T1000 (cell line): ENCODE results near the gene TCF12.

Experiments
- DNase-seq: peaks from one replicate; lab custom pipeline; 2025; ENCODE audit warnings: mixed read lengths; lab: John Stamatoyannopoulos, UW

The TCF12 gene

GRCh38 chr15:57253082-57253481, 334.6 kb downstream of the TCF12 start:
- DNase-seq = no peak

- no peak for DNase-seq
These were observed 335.1 kb downstream of the TCF12 start for GRCh38 chr15:57253500-57253899.

DNA sequence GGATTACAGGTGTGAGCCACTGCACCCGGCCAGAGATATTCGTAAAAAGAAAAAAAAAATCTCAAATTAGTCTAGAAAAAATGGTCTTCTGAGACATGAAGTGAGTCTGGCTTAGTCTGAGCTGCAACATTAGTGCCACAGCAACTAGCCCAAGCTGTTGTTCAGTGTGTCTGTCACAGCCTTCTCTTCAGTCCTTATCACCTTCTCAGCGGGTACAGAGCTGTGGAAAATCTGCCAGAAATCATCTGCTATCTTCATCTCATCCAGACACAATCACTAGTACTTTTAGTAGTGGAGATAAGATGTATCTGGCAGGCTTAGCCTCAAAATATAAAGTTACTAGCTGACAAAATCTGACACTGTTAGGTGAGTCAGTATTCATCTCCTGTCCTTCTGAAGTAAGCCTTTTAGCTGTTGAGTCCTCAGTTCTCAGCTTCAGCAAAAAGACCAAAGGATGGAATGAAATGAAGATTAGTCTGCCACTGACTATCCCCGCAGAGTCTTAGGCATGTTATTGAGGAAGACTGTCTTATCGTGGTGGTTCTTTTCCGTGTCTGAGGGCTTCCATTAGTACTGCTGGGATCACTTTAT, 337.4 kb downstream of the TCF12 start:
- no peak for DNase-seq

DNA sequence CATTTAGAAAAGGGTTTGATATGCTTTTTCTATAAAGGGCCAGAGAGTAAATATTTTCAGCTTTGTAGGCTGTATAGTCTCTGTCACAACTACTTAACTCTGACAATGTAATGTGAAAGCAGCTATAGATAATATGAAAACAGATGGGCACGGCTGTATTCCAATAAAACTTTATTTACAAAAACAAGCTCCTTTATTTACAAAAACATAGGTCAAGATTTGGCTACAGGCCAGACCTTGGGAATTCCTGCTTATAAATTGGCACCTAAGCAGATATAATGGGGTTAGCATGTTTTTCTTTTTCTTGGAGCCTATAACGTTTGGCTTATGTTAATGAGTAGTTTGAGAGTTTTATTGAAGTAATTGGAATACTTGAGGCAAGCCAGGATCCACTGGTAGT, 338.5 kb downstream of the TCF12 start:
- DNase-seq = no peak

DNA sequence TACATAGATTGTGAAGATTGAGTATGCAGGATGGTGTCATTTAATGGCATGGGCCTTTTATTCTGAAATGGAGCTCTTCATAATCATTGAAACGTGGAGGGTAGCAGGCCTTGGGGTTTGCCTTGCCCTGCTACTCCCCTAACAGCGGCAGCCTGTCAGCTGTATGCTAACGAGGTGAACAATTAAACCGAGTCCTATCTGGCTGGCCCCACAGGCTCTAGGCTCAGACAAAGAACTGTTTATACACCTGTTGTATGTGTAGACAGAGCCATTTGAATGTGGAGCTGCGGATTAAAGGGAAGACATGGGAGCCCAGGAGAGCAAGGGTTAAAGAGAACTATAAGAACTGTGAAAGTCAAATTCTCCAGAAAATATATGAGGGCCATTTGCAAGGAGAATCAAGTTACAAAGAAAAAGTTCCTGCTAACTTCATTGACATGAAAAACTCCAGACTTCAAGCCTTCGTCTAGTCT, 341.2 kb downstream of the TCF12 start:
- DNase-seq = no peak

DNA sequence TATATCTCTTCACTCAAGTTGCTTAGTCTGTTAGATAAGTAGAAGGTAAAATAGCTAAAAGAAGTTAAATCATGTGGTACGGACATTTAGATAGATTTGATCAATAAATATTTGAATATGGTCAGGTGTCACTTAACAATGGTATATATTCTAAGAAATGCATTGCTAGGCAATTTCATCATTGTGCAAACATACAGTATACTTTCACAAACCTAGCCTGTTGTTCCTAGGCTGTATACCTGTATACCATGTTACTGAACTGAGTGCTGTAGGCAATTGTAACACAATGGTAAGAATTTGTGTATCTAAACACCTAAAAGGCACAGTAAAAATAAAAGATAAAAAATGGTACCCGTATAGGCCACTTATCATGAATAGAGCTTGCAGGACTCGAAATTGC, 345.1 kb downstream of the TCF12 start:
- no peak for DNase-seq

DNA sequence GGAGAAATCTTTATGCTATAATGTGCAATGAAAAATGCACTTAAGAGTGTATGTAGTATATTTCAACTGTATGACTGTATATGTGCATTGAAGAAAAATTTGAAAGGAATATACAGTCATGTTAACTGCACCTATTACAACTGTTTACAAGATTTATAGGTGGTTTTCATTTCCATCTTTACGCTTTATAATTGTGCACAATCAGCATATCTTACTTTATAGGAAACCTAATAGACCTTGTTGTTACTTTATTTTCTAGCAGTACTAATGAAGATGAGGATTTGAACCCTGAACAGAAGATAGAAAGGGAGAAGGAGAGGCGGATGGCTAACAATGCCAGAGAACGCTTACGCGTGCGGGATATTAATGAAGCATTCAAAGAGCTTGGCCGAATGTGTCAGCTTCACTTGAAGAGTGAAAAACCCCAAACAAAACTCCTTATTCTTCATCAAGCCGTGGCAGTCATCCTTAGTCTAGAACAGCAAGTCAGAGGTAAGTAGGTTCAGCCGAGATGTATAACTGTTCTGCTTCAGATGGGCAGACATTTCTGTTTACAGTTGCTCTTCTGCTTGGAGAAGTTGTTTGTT, 354.4 kb downstream of the TCF12 start:
- no peak for DNase-seq

DNA sequence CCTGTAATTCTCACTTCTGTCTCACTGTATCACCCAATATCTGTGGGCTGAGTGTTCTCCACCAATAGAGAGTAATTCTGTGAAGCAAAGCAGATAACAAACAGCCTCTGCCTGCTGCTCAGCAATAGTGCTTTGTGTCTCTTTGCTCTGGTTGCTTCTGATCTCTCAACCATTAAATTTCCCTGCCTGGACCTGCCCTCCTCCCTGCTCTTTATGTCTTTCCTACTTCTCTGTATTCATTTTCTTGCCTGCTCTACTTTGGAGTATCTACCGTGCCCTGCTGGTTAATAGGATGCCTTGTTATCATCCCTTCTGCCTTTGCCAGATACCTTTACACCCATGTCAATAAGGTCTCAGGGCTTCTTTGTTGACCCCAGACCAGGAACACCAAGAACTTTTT, 355.0 kb downstream of the TCF12 start:
- DNase-seq = no peak

DNA sequence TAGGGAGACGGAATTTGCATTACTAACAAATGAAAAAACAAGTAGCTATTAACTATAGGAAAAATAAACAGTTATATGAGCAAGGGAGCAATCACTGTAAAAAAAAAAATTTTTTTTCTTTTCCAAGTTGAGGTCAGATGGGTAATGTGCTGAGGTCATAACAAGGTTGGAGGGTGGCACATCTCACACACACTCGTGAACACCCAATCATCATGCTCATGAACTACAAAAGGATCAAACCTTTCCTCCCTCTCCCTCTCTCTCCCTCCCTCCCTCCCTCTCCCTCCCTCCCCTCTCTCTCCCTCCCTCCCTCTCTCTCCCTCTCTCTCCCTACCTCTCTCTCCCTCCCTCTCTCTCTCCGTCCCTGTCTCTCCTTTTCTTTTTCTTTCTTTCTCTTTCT, 360.0 kb downstream of the TCF12 start:
- no peak for DNase-seq

- DNase-seq = no peak
These were observed 362.0 kb downstream of the TCF12 start for GRCh38 chr15:57280464-57280863.

DNA sequence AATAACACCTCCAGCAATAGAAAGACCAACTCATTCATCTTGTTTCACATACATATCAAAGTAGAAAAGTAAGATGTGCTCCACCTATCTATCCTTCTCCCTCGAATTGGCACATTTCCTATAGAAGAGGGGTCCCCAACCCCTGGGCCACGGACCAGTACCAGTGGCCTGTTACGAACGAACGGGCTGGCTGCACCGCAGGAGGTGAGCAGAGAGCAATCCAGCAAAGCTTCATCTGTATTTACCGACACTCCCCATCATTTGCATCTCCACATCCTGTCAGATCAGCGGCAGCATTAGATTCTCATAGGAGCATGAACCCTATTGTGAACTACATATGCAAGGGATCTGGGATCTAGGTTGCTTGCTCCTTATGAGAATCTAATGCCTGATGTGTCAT, 362.9 kb downstream of the TCF12 start:
- no peak for DNase-seq

DNA sequence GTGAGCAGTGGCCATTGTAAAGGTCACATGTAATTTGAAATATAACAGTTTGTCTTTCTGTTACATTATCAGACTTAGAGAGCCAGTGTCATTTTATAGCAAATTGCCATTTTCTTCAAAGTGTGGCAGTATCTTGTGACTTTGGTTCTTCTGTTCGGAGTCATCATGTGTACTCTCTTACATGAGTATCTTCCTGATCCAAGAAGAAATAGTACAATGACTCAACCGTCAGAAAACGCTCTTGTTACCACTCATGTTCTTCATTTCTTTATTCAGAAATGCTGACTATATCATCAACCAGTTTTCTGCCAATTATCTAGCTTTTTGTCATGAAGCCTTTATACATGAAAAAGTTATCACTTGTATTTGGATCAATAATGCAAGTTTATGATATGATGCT, 364.2 kb downstream of the TCF12 start:
- no peak for DNase-seq

GRCh38 chr15:57283774-57284503, 365.5 kb downstream of the TCF12 start:
- no peak for DNase-seq

GRCh38 chr15:57284535-57284934, 366.1 kb downstream of the TCF12 start:
- DNase-seq = no peak

DNA sequence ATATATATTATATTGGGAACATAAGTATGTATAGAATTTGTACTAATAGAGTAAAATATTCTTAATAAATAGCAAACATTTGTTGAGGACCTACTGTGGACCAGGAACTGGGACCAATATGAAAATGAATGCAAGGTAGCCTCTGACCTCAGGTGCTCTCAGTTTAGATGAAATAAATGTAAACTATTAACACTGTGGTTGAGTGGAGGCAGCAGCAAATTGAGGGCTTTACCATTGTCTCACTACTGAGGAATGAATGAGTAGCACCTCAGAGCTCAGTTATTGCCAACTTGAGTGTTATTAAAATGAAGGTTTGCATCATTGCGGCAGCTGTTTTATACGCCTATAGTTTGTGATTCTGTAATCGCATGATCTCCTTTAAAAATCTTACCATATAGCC, 366.9 kb downstream of the TCF12 start:
- no peak for DNase-seq

- DNase-seq = no peak
These were observed 368.1 kb downstream of the TCF12 start for GRCh38 chr15:57286446-57287122.

DNA sequence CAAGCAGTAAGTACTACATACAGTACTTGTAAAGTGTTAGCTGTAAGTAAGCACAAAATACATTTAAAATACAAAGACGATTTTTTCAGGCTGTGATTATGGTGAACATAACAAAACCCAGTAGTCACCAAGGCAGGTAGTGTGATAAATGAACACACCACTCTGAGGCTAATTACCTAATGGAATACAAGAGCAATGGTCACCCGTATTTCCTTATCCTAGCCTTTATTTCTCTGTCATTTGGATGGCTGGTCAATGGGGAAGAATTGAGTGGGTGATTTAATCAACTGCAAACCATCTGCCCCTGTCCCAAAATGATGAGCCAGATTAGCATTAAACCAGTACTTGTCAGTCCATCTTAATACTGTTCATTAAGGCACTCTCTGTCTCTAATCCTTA, 368.7 kb downstream of the TCF12 start:
- no peak for DNase-seq

DNA sequence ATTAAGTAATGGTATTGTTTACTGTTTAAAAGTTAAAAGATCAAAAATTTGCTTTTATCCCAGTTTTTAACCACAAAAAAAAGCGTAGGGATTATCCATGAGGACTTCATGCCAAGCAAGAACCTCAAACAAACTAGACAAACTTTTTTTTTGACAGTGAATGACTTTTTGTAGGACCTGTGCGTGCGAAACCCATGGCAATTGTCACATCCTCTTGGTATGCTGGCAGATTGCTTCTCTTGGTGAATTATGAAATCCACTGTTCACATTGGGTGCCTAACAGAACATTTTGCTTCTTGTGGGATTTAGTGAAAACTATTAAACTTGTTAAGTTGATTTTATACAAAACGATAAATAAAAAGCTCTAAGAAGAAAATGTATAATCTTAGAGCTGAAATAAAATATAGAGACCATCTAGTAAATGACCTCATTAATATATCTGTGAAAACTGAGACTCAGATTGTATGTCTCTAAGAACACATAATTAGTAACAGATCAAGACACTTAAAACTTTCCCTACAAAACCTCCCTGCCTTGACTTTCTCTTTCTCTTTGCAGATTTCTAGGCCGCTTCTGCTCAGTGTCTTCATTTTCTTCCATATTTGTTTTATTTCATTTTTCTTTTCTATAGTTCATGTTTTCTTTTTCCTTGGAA, 370.6 kb downstream of the TCF12 start:
- no peak for DNase-seq

DNA sequence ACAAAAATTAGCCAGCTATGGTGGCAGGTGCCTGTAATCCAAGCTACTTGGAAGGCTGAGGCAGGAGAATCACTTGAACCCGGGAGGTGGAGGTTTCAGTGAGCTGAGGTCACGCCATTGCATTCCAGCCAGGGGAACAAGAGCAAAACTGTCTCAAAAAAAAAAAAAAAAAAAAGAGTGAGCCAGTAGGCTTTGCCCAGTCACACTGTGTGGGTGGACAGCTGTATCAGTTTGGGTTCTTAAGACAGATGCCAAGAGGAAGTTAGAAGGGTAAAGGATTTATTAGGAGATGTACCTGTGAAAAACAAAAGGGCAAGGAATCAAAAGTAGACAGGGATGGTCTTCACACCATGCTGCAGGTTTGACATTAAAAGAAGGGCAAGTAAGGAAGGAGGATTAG, 371.7 kb downstream of the TCF12 start:
- no peak for DNase-seq

GRCh38 chr15:57290826-57291225, 372.4 kb downstream of the TCF12 start:
- no peak for DNase-seq

DNA sequence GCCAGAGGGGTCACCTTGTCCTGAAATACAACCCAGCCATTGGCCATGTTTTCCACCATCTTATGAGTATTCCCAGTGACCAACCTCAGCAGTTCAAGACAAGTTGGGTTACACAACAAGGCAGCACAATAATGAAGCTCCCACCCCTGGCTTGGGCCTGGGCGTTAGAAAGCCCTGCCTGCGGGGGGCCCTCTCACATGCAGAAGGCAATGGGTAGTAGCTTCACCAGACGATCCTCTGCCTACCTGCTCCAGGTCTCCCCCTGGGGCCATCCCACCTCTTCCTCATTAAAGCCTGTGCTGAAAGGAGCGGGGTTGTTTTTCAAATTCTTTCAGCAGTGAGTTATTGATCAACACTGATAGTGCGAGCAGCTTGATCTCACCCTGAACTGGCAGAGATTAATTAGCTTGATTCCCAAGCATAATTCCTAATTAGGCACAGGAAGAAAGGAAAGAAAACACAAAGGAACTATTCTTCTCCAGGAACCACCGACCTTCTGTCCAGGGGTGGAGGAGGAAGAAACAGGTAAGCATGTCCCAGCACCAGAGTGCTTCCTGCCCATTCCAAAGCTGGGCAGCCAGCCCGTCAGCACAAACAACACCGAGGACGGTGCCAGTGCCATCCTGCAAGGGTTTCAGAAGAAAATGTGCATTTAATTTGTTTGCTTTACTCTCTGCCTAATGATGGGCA, 378.2 kb downstream of the TCF12 start:
- no peak for DNase-seq

DNA sequence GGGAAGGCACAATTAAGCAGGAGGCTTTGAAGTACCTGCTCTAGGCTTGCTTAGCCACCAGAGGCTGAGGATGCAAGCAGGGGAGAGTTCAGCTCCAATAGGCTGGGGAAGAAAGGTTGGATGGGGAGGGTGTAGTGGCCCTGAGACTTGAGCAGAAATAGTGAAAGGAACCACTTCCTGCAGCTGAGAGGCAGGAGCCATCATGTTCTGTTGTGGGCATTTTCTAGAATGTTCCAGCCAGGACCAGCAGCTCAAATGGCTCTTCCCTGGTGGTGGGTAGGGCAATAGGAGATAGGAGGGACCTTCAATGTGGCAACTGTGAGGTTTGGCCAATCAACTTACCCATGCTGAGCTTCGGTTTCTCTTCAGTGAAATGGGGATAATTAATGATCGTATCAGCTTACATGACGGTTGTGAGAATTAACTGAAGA, 378.7 kb downstream of the TCF12 start:
- DNase-seq = no peak
